ENCODE data around the gene CALML3. TPM values are rescaled to one million over a fixed set of nuclear protein-coding genes. Genes with fewer than 3 reads are reported as not detected.

The CALML3 gene
- total RNA-seq, 1 donor from 2014 or later: not detected

- Mint-ChIP-seq H3K36me3 (no peaks in the 10 kb centered on the region), H3K9me3 (no peaks in the 10 kb centered on the region), H3K4me3 (no peak overlapping the region), H3K4me1 (ENCODE audit: unreplicated experiment) (peaks cover 37% of the 10 kb centered on the region), H3K27ac (no peak overlapping the region), H3K27me3 (no peaks in the 10 kb centered on the region)
- TF ChIP-seq CTCF (conservative IDR thresholded peaks at IDR 0.05): no peak
- no peak for DNase-seq (ENCODE audit: extremely low spot score, unreplicated experiment)
Measured at GRCh38 chr10:5498791-5499492, 25.8 kb upstream of the CALML3 start.

- H3K27ac Mint-ChIP-seq: no peak within 1 kb of the TSS
Measured at GRCh38 chr10:5499493-5500140, 25.1 kb upstream of the CALML3 start, which contains the start of gene CALML5. CALML5 (minus strand) TSS chr10:5499570; CDS start chr10:5499438, 132 bp downstream.

GRCh38 chr10:5500162-5500670 is 24.5 kb upstream of the CALML3 start:
- H3K27me3 Mint-ChIP-seq: no peaks in the 10 kb centered on the region
- no peaks in the 10 kb centered on the region for H3K36me3 Mint-ChIP-seq
- no peak overlapping the region for H3K27ac Mint-ChIP-seq
- H3K4me1 Mint-ChIP-seq (ENCODE audit: unreplicated experiment): peaks cover 35% of the 10 kb centered on the region
- TF ChIP-seq CTCF (conservative IDR thresholded peaks at IDR 0.05): no peak
- no peak overlapping the region for H3K4me3 Mint-ChIP-seq
- no peaks in the 10 kb centered on the region for H3K9me3 Mint-ChIP-seq
- DNase-seq (ENCODE audit: extremely low spot score, unreplicated experiment): no peak

More at GRCh38 chr10:5499493-5500140, 25.1 kb upstream of the CALML3 start, which contains the start of gene CALML5:
- Mint-ChIP-seq H3K4me1 (ENCODE audit: unreplicated experiment) (peaks cover 35% of the 10 kb centered on the region), H3K4me3 (no peak within 1 kb of the TSS), H3K27me3 (no peaks in the 10 kb centered on the region), H3K36me3 (no peaks in the 10 kb centered on the region), H3K9me3 (no peaks in the 10 kb centered on the region)
- DNase-seq (ENCODE audit: extremely low spot score, unreplicated experiment): no peak
- TF ChIP-seq CTCF (conservative IDR thresholded peaks at IDR 0.05): no peak

GRCh38 chr10:5500910-5501309 is 23.9 kb upstream of the CALML3 start:
- H3K27ac Mint-ChIP-seq: no peak overlapping the region
- H3K4me1 Mint-ChIP-seq (ENCODE audit: unreplicated experiment): peaks cover 33% of the 10 kb centered on the region
- H3K4me3 Mint-ChIP-seq: no peak overlapping the region
- H3K9me3 Mint-ChIP-seq: no peaks in the 10 kb centered on the region
- DNase-seq (ENCODE audit: extremely low spot score, unreplicated experiment): no peak
- H3K27me3 Mint-ChIP-seq: no peaks in the 10 kb centered on the region
- H3K36me3 Mint-ChIP-seq: no peaks in the 10 kb centered on the region
- TF ChIP-seq CTCF (conservative IDR thresholded peaks at IDR 0.05): no peak

GRCh38 chr10:5502061-5502521 is 22.7 kb upstream of the CALML3 start:
- DNase-seq (ENCODE audit: extremely low spot score, unreplicated experiment): no peak
- no peak for TF ChIP-seq CTCF (conservative IDR thresholded peaks at IDR 0.05)
- H3K27ac Mint-ChIP-seq: no peak overlapping the region
- no peaks in the 10 kb centered on the region for H3K36me3 Mint-ChIP-seq
- H3K4me3 Mint-ChIP-seq: no peak overlapping the region
- H3K9me3 Mint-ChIP-seq: no peaks in the 10 kb centered on the region
- H3K4me1 Mint-ChIP-seq (ENCODE audit: unreplicated experiment): peaks cover 32% of the 10 kb centered on the region
- H3K27me3 Mint-ChIP-seq: no peaks in the 10 kb centered on the region
